T-helper 22 cell (primary cell): ENCODE results near the gene SLC35F3.
"Not testable (repeated sequence)": the region's sequence is repeated elsewhere in the genome, so short reads cannot be mapped to it uniquely, and the experiment has no call there.

Experiments
- DNase-seq: peaks from one replicate; pipeline ENCODE4 v3.0.0-alpha.2; 2020; ENCODE audit warnings: low read depth

SLC35F3 gene

DNA sequence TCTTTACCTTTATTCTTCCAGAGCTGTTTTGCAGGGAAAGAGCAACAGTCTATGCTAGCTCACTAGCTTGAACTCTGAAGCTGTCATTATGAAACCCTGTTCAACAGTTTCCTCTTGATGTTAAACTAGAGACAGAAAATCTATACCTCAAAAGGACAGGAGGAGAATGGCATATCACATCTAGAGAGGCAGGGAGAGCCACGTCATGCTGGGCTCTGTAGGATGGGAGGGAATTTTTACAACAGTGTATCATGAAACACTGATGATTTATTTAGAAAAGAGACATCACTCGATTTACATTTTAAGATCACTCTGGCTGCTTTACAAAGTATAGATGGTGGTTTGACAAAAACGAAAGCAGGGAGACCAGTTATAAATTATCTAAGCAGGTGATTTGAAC is 243.9 kb downstream of the SLC35F3 start:
- no peak for DNase-seq

DNA sequence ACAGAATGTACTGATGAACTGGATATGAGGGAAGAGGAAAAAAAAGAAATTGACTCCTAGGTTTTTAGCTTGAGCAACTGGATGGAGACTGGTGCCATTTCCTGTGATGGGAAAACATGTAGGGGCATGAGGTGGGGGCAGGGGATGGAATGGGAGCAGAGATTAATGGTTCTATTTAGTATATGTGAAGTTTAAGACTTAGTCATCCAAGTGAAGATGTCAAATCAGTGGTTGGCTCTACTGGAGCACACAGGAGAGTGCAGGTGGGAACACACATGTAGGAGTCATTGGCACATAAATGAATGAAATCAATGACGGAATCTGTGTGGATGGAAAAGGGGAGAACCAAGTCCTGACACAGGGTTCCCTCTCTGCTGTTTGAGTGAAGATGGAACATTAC is 244.3 kb downstream of the SLC35F3 start:
- DNase-seq, result no peak

DNA sequence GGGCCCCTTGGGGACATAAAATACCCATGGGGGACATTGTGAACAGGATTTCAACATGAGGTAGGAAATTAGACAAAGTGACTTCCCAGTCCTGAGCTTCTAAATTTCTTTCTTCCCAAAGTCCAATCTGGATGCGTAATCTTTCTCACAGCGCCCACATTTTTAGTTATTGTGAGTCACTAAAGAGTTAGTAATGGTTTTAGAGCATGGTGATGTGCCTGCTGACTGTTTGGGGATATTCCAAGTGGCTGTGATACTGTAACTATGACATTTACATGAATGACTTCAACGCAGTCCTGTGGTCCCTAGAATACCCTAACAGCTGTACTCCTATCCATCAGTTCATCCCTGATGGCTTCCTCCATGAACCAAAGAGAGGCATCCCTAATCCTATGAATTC is 244.7 kb downstream of the SLC35F3 start:
- DNase-seq, result no peak

DNA sequence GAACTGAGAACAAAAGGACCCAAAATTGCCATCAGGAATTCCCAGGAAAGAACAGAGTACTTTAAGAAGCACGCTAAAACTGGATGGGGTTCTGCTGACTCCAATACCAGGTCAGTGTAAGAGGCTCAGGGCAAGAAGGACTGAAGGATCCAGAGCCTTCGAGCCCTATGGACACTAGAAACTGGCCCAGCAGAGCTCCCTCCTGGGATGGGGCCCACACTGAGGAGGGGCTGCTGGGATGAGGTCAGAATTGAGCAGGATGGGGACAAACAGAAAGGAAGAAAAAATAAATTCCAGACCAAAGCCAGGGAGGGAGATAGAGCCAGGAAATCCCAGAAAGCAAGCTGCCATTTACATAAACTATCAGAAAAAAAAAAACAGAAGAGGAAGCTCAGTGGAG is 246.4 kb downstream of the SLC35F3 start:
- no peak for DNase-seq

DNA sequence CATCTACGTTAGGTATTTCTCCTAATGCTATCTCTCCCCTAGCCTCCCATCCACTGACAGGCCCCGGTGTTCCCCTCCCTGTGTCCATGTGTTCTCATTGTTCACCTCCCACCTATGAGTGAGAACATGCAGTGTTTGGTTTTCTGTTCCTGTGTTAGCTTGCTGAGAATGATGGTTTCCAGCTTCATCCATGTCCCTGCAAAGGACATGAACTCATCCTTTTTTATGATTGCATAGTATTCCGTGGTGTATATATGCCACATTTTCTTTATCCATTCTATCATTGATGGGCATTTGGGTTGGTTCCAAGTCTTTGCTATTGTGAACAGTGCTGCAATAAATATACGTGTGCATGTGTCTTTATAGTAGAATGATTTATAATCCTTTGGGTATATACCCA is 247.9 kb downstream of the SLC35F3 start:
- not testable (repeated sequence) for DNase-seq

DNA sequence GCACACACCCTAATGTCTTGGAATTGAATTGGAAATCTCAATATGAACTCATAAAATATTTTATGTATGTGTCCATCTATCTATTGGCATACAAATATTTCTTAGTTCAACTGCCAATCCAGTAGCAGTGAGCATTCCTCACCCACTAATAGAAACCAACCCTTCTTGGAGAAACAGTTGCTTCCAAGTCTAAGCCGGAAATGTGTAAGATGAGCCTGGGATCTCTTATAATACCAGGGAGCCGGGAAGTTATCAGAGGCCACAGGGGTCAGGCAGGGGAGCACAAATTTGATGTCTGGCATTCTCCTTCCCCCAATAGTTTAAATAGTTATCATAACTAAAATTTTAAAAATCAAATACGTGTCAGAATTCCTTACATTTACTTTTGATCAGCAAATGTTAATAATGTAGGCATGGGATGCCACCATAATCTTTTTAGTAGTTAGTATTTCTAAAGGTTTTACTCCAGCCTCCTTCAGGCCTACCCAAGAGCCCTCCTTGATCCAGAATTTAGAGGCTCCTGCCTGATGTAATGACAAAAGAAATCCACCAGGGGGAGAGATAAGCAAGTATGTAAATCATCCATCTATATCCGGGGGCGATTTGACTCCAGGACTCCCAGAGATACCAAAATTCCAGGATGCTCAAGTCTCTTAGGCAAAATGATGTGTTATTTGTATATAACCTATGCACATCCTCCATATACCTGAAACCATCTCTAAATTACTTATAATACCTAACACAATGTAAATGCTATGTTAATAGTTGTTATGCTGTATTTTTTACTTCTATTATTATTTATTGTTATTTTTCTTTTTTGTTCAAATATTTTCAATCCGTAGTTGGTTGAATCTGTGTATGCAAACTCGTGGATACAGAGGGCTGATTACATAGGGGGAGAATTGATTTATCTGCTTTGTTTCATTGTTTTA is 250.1 kb downstream of the SLC35F3 start:
- DNase-seq, result no peak

DNA sequence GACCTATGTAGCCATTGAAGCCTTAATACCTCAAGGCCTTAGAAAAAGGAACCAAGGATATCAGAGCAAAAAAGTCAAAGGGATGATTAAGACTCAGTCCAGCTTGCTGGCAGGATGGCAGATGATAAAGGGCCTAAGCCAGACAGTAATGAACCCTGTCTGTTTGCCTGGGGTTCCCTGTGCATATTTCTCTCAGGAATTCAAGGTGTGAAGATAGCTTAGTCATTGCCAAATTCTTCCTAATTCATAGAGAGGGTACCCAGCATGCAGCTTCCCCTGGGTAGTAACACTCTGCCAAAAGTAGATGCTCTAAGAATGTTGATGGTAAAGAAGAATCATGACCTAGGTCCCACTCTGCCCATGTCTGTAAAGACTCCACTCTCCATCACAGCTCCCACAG is 258.2 kb downstream of the SLC35F3 start:
- no peak for DNase-seq

DNA sequence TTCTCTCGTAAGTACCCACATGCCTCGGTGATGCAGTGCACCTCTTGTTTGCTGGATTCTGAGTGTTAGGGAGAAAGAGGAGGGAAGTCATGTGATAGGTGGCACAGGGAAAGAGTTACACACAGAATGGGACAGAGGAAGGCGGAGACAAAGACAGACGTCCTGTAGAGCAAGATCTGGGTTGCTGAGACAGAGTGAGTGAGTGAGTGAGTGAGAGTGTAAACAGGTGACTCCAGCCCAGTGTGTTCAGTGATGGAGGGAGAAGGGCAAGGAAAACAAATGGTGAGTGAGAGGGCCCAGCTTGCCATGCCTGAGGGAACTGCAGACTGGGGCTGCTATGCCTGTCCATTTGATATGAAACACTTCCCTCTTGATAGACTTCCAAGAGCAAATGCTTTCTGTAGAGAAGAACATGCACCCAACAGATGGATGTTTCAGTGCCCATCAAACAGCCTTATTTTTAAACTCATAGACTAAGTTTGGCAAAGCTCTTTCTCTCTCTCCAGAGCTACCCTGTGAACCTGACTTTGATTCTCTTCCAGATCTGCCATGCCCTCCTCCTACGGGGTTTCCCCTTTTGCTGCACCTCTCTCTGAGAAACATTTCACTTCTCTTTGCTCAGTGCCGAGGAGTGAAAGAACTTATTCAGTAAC is 258.9 kb downstream of the SLC35F3 start:
- DNase-seq, result no peak

DNA sequence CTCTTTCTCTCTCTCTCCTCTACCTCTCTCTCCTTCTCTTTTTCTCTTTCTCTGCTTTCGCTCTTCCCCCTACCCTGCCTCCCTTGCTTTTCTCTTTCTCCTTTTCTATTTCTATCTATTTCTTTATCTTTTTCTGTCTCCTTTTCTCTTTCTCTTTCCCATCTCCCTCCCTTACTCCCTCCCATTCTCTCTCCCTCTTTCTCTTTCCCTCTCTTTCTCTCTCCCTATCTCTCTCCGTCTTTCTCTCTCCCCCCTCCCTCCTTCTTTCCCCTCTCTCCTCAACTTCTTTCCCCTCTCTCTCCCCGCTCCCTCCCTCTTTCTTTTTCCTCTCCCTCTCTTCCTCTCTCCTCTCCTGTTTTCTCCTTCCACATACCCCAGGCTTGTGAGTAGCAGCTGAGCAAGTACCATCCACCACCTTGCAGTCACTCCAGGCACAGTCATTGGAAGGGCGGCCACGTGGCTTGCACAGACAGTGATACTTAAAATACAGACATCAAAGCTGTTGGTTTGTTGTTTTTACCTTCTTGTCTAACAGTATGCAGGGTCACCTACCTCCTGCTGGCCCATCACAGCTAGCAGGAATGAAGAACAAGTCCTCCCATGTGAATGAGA is 259.7 kb downstream of the SLC35F3 start:
- no peak for DNase-seq

DNA sequence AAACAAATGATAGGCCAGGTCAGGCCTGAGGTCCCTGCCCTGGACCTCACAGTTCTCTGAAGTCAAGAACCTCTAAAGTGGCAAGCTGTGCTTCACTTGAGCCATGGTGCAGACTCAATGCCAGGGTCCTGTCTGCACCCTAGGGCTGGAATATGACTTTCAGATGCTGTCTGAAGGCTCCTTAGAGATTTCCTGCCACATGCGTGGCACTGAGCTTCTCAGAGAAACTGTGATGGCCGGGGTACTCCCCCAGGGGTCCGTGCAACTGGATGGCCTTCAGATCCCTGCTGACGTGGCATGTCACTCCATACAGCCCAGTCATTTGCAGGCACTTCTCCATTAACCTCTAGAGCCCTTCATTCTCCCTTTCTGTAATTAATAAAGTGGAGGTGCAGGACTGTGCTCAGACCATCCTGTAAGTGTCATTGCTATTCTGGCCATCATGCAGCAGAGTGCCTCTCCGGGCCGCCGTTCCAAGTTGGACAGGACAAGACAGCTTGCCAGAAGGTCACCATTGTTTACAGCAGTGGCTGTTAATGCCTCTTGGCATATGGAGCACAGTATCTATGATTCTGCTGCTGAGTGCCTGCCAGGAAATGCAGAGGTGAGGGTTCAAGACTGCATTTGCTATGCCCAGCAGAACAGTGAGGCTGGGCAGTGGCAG is 263.7 kb downstream of the SLC35F3 start:
- no peak for DNase-seq

DNA sequence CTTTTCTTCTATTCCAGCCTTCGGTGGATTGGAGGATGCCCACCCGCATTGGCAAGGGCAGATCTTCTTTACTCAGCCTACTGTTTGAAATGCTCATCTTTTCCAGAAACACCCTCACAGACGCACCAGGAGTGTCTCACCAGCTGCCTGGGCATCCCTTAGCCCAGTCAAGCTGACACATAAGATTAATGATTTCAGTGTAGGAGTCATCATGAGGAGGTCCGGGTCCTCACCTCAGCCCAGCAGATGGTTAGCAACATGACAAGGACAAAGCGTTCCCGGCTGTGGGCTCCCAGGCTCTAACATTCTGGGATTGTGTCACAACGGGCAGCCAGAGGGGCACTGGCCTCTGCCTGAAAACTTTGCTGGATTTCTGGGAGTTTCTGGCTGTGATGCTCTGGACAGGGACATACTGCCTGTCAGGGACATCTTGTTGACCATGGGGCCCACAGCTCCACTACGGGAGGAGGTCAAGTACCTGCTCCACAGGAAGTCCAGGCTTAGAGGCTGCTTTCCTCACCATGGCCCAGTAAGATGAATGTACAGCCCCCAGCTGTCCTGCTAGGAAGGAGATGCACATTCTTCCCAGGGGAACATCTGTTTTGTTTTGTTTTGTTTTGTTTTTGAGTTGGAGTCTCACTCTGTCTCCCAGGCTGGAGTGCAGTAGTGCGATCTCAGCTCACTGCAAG is 264.8 kb downstream of the SLC35F3 start:
- DNase-seq, result no peak

DNA sequence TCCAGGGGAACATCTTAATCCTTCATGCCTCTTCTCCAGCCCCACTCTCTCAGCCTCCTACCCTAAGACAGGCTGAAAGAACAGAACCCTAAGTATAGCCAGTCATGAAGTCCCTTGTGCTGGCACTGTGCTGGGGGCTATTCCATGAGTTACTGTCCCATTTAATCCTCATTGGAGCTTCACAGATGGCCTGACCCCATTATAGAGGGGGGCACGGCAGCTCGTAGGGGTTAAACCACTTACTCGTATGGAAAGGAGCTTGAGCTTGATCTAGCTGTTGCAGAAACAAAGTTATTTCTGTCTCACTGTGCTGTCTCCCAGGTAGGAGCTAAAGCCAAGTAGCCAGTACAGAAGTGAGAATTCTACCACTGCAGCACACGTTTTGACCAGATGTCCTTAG is 265.6 kb downstream of the SLC35F3 start:
- no peak for DNase-seq

DNA sequence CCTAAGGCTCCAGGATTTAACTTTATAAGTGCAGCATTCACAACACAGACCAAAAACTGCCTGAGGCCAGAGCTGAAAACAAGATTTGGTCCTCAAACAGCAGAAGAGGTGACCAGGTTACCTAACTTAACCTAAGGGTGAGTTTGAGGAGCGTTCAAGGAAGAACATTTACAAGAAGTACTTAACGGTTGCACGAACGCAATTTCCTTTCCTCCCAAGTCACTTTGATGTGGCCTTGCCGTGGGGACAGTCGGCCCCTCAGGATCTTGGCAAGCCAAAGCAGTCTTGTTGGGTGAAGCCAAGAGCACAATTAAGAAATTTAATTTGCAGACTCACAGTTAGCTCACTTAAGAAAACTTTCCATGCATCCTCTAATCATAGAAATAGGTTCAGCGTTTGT is 266.1 kb downstream of the SLC35F3 start:
- DNase-seq, result no peak

DNA sequence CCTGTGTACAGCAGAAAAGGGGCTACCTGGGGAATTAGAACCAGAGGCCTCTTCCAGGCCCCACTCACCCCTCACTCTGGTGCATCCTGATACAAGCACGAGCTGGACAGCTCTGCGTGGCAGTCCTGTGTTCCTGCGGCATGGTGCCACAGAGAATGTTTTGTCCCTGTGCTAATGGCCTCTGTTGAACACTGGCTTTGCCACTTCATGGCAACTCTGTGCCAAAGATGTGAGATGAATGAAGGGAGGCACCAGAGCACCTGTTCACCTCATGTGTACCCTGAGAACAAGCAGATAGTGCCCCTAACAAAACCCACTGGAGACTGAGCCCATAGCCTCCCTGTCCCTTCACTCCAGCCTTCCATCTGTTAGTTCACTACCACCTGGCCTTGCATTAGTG is 269.5 kb downstream of the SLC35F3 start:
- DNase-seq, result no peak

DNA sequence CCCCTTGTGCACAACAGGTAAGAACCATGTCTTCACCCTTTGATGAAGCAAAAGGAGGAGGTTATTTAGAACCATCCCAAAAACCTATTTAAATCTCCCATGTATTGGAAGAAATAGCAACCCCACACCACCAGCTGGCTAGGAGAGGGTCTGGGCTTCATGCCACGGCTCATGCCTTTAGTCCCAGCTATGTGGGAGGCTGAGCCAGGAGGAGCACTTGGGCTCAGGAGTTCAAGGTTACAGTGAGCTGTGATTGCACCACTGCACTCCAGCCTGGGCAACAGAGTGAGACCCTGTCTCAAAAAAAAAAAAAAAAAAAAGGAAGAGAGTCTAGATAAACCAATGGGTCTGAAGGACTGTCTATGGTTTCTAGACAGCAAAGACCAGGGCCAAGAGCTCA is 270.9 kb downstream of the SLC35F3 start:
- no peak for DNase-seq

DNA sequence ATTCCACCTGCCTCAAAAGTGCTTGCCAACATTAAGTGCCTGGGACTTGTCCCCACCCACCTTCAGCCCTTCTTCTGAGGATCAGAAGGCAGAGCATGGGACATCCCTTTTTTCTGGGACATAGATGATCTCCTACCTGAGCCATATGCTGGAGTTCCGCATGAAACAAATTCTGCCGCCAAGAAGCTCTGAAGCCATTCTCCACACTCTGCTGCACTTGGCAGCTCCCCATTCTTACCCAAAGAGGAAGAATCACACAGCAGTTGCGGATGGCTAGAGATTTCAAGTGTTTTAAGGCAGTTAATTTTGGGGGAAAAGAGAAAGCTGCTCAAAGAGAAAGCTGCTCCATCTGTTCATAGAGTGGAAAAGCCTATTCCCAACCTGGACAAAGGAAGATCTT is 271.5 kb downstream of the SLC35F3 start:
- DNase-seq, result no peak

DNA sequence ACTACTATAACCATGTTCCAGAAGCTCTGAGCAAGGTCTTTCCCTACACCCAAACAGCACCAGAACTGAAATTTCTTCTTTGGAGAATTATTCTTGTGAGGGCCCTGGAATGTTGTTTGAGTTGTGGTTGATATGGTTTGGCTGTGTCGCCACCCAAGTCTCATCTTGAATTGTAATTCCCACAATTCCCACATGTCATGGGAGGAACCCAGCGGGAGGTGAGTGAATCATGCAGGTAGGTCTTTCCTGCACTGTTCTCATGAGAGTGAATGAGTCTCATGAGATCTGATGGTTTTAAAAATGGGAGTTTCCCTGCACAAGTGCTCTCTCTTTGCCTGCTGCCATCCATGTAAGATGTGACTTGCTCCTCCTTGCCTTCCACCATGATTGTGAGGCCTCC is 272.4 kb downstream of the SLC35F3 start:
- not testable (repeated sequence) for DNase-seq

DNA sequence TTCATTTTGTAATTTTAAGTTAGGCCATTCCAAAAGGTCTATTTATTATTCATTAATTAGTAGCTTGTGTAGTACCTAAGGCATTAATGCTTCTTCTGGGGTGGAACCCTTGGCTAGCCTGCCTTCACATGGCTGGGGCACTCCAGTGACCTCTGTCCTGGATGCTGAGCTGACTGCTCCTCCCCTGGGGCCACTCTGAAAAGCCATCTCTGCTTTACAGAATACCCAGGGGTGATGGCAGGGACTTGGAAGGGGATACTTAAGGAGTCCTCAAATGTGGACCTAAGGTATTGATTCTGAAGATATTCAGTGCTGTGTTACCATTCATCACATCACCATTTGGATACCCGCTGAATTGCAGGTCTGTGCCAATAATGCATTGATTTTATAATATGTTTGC is 281.0 kb downstream of the SLC35F3 start:
- DNase-seq, result no peak

DNA sequence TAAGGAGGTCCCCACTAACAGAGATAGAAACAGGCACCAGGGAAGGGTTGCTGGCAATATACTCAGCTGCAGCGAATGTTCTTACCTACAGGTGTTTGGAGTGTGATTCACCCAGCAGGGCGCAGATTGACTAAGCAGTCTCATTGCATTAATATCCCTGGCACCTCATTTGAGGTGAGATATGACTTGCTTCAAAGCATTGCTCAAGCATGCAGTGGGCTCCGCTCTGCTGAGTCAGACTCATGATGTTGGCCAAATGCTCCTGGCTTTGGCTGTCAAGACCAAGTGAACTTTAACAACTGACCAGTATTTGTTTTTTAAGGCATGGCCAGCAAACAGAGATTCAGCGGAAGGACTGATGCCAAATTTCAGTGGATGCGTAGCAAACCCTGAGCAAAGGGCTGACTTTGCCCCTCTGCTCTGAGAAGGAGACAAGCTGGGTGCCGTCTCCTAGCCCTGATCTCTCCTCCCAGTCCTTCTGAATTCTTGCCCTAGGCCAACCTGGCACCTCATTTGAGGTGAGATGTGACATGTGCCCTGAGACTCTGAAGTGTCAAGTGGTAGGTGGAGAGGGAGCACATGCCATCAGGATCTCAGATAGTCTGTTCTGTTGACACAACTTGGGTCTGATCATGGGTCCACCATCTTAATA is 281.7 kb downstream of the SLC35F3 start:
- DNase-seq, result no peak

DNA sequence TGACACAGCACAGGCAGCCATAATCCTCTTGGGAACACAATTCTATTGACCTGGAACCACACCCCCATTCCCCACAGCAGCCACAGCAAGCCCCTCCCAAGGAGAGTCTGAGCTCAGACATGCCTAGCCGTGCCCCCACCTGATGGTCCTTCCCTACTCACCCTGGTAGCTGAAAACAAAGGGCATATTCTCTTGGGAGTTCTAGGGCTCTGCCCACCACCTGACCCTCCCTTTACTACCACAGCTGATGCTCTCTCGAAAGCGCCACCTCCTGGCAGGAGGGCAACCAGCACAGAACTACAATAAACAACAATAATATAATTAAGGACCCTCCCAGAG is 283.9 kb downstream of the SLC35F3 start:
- DNase-seq, result no peak

DNA sequence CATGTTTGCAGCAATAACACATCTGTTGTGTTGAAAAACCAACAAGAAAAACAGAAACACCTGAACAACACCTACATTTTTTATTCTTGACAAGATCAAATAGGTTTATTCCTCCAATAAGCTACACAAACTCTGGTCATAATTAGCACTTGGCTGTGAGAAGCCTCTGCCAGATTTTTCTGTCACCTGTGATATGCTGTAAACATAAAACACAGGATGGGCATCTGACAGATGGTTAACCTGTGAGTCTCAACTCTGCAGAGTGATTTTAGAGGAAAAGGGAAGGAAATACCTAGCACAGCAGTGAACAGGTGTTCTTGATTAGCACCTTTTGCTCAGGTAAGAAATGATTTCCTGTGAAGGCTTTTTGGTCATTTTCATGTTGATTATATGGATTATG is 293.4 kb downstream of the SLC35F3 start:
- no peak for DNase-seq
